ENCODE measurements around the gene MSRB3. TPM values are rescaled to one million over a fixed set of nuclear protein-coding genes. Genes with fewer than 3 reads are reported as not detected.

Gene MSRB3
- polyA plus RNA-seq, 1 donor (not counting 4 experiments of a cell fraction or from before 2014, with no cell fraction given) = 12.3 TPM

- DNase-seq (ENCODE audit: low read depth, low spot score) (no peak), FAIRE-seq (no peak)
- H3K4me2 ChIP-seq (ENCODE audit: control insufficient read depth, extremely low read depth, insufficient read depth, low read depth, low read length) = no peak overlapping the region
- H4K20me1 ChIP-seq (ENCODE audit: control insufficient read depth, extremely low read depth, insufficient read depth, low read length) = no peaks in the 10 kb centered on the region
- no peaks in the 10 kb centered on the region for H3K27me3 ChIP-seq (ENCODE audit: control insufficient read depth, extremely low read depth, insufficient read depth, low read length)
- no peak overlapping the region for H3K4me3 ChIP-seq (ENCODE audit: control insufficient read depth in 2 of 3, extremely low read depth in 1 of 3, insufficient read depth in 2 of 3, low read depth in 1 of 3, low read length in 3 of 3)
- dilution Hi-C loops (cut with MboI; ENCODE audit: extremely low pct_ligation_motif_present, low sequenced_read_pairs) = no loop called here
- no peak overlapping the region for H3K27ac ChIP-seq (ENCODE audit: control insufficient read depth, insufficient read depth, low read length)
- H3K4me1 ChIP-seq (ENCODE audit: control insufficient read depth, extremely low read depth, insufficient read depth, low read length) = peaks cover 12% of the 10 kb centered on the region
- no peaks in the 10 kb centered on the region for H3K9me3 ChIP-seq (ENCODE audit: control insufficient read depth, low read depth, low read length)
- no peaks in the 10 kb centered on the region for H3K36me3 ChIP-seq (ENCODE audit: control insufficient read depth in 2 of 2, extremely low read depth in 1 of 2, insufficient read depth in 2 of 2, low read length in 2 of 2)
- no peak for TF ChIP-seq EZH2 (IDR thresholded peaks at IDR 0.05; ENCODE audit: low read length)
- TF ChIP-seq CTCF (optimal IDR thresholded peaks at IDR 0.05 in 1 of 3, IDR thresholded peaks at IDR 0.05 in 1 of 3, conservative IDR thresholded peaks at IDR 0.05 in 1 of 3; ENCODE audit: extremely low read depth in 1 of 3, insufficient read depth in 2 of 3, low read length in 3 of 3) = no peak
- no peak overlapping the region for H3K9ac ChIP-seq (ENCODE audit: control insufficient read depth, extremely low read depth, insufficient read depth, low read length)
- H2AFZ ChIP-seq (ENCODE audit: control insufficient read depth, low read length) = no peak overlapping the region
- H3K79me2 ChIP-seq (ENCODE audit: control insufficient read depth, insufficient read depth, low read length) = no peaks in the 10 kb centered on the region
- no peaks in the 10 kb centered on the region for H3K9me1 ChIP-seq (ENCODE audit: control insufficient read depth, extremely low read depth, insufficient read depth, low read length)
Measured at GRCh38 chr12:65335981-65336380, 57.5 kb downstream of the MSRB3 start.

- no peak overlapping the region for H3K9ac ChIP-seq (ENCODE audit: control insufficient read depth, extremely low read depth, insufficient read depth, low read length)
- H3K79me2 ChIP-seq (ENCODE audit: control insufficient read depth, insufficient read depth, low read length) = no peaks in the 10 kb centered on the region
- H3K4me2 ChIP-seq (ENCODE audit: control insufficient read depth, extremely low read depth, insufficient read depth, low read depth, low read length) = no peak overlapping the region
- H3K9me3 ChIP-seq (ENCODE audit: control insufficient read depth, low read depth, low read length) = no peaks in the 10 kb centered on the region
- no peaks in the 10 kb centered on the region for H3K36me3 ChIP-seq (ENCODE audit: control insufficient read depth in 2 of 2, extremely low read depth in 1 of 2, insufficient read depth in 2 of 2, low read length in 2 of 2)
- no peak for FAIRE-seq
- H4K20me1 ChIP-seq (ENCODE audit: control insufficient read depth, extremely low read depth, insufficient read depth, low read length) = no peaks in the 10 kb centered on the region
- no peaks in the 10 kb centered on the region for H3K27me3 ChIP-seq (ENCODE audit: control insufficient read depth, extremely low read depth, insufficient read depth, low read length)
- dilution Hi-C loops (cut with MboI; ENCODE audit: extremely low pct_ligation_motif_present, low sequenced_read_pairs) = no loop called here
- TF ChIP-seq EZH2 (IDR thresholded peaks at IDR 0.05; ENCODE audit: low read length) (no peak), CTCF (optimal IDR thresholded peaks at IDR 0.05 in 1 of 3, IDR thresholded peaks at IDR 0.05 in 1 of 3, conservative IDR thresholded peaks at IDR 0.05 in 1 of 3; ENCODE audit: extremely low read depth in 1 of 3, insufficient read depth in 2 of 3, low read length in 3 of 3) (no peak)
- H3K9me1 ChIP-seq (ENCODE audit: control insufficient read depth, extremely low read depth, insufficient read depth, low read length) = no peaks in the 10 kb centered on the region
- H3K4me3 ChIP-seq (ENCODE audit: control insufficient read depth in 2 of 3, extremely low read depth in 1 of 3, insufficient read depth in 2 of 3, low read depth in 1 of 3, low read length in 3 of 3) = no peak overlapping the region
- H2AFZ ChIP-seq (ENCODE audit: control insufficient read depth, low read length) = no peak overlapping the region
- peaks cover 12% of the 10 kb centered on the region for H3K4me1 ChIP-seq (ENCODE audit: control insufficient read depth, extremely low read depth, insufficient read depth, low read length)
- H3K27ac ChIP-seq (ENCODE audit: control insufficient read depth, insufficient read depth, low read length) = no peak overlapping the region
- DNase-seq (ENCODE audit: low read depth, low spot score) = no peak
Measured at GRCh38 chr12:65339161-65339560, 60.7 kb downstream of the MSRB3 start.
